Neural progenitor cell (in vitro differentiated cells): Measurements from ENCODE around the gene BCL7A. TPM values are rescaled to one million over a fixed set of nuclear protein-coding genes. Genes with fewer than 3 reads are reported as not detected.
A peak's percentile ranks its signal among the peaks of the same experiment; 100 is the strongest.

ENCODE experiments used
- DNase-seq: peaks from one replicate; pipeline ENCODE4 v3.0.0-alpha.2; 2016; ENCODE audit warnings: low spot score
- H2AFZ ChIP-seq: fragments of 200-600 bp; sonication (generic); replicated peaks from 2 replicates; pipeline ENCODE4 v1.6.1; 2016; ENCODE audit warnings: antibody characterized with exemption
- H3F3A ChIP-seq: fragments of 200-600 bp; sonication (generic); 2 replicates; pipeline ENCODE4 v1.6.1; 2016; ENCODE audit warnings: antibody characterized with exemption, low read depth
- H3K27ac ChIP-seq: fragments of 200-600 bp; sonication (generic); 2 replicates; pipeline ENCODE4 v1.5.1; 2016; ENCODE audit warnings: mild to moderate bottlenecking
- H3K27me3 ChIP-seq: fragments of 200-600 bp; sonication (generic); 2 replicates; pipeline ENCODE4 v1.6.1; 2016; ENCODE audit warnings: mild to moderate bottlenecking, moderate library complexity
- H3K36me3 ChIP-seq: fragments of 200-600 bp; sonication (generic); 2 replicates; pipeline ENCODE4 v1.5.1; 2016
- H3K4me1 ChIP-seq: fragments of 200-600 bp; sonication (generic); 2 replicates; pipeline ENCODE4 v1.6.1; 2016; ENCODE audit warnings: mixed run types
- H3K4me2 ChIP-seq: fragments of 200-600 bp; sonication (generic); 2 replicates; pipeline ENCODE4 v1.6.1; 2016
- H3K4me3 ChIP-seq: fragments of 200-600 bp; sonication (generic); 2 replicates; pipeline ENCODE4 v1.5.1; 2016
- H3K79me2 ChIP-seq: fragments of 200-600 bp; sonication (generic); 2 replicates; pipeline ENCODE4 v1.6.1; 2016; ENCODE audit warnings: low read depth
- H3K9ac ChIP-seq: fragments of 200-600 bp; sonication (generic); 2 replicates; pipeline ENCODE4 v1.6.1; 2016
- H3K9me3 ChIP-seq: fragments of 200-600 bp; sonication (generic); 2 replicates; pipeline ENCODE4 v1.5.1; 2016; ENCODE audit warnings: low read depth
- H4K20me1 ChIP-seq: fragments of 200-600 bp; sonication (generic); 2 replicates; pipeline ENCODE4 v1.6.1; 2016; ENCODE audit warnings: low read depth
- H3K27ac Mint-ChIP-seq: 3 replicates; pipeline ENCODE4 v1.8.0; 2021; ENCODE audit warnings: mixed read lengths
- H3K27me3 Mint-ChIP-seq: 2 replicates; pipeline ENCODE4 v1.8.0; 2022; ENCODE audit warnings: low read depth, mild to moderate bottlenecking, inconsistent platforms, moderate library complexity, mixed read lengths; ENCODE audit not compliant: insufficient read depth
- H3K36me3 Mint-ChIP-seq: 3 replicates; pipeline ENCODE4 v1.8.0; 2021; ENCODE audit warnings: mixed read lengths
- H3K4me1 Mint-ChIP-seq: 3 replicates; pipeline ENCODE4 v1.8.0; 2021; ENCODE audit warnings: mixed read lengths
- H3K4me3 Mint-ChIP-seq: 3 replicates; pipeline ENCODE4 v1.8.0; 2021; ENCODE audit warnings: mild to moderate bottlenecking, moderate library complexity, mixed read lengths
- H3K9me3 Mint-ChIP-seq: 3 replicates; pipeline ENCODE4 v1.8.0; 2020; ENCODE audit warnings: mixed read lengths
- CTCF ChIP-seq: fragments of 200-600 bp; sonication (generic); IDR thresholded peaks from 2 replicates; pipeline ENCODE4 v1.5.1; 2017; ENCODE audit warnings: antibody characterized with exemption, mild to moderate bottlenecking
- EZH2 ChIP-seq: fragments of 200-600 bp; sonication (generic); IDR thresholded peaks from 2 replicates; pipeline ENCODE4 v1.6.1; 2017; ENCODE audit warnings: antibody characterized with exemption, mild to moderate bottlenecking, moderate library complexity
- EZH2phosphoT487 ChIP-seq: fragments of 200-600 bp; sonication (generic); IDR thresholded peaks from 2 replicates; pipeline ENCODE4 v1.6.1; 2017; ENCODE audit warnings: antibody characterized with exemption
- total RNA-seq: library from RNA; depleted of rRNA; stranded (reverse); fragments of >200 nt; gene quantifications from 2 replicates; pipeline ENCODE4 v1.2.3, GENCODE V29; 2015; ENCODE audit warnings: low replicate concordance

Gene BCL7A
- total RNA-seq, 1 donor from 2014 or later: 22.1 TPM

- no peak overlapping the region for H3K27ac ChIP-seq
- H3K4me3 ChIP-seq: no peak overlapping the region
- H3K36me3 ChIP-seq: peaks cover 3% of the 10 kb centered on the region
- H3F3A ChIP-seq: no peaks in the 10 kb centered on the region
- Mint-ChIP-seq H3K27me3 (peaks cover 2% of the 10 kb centered on the region), H3K4me3 (no peak overlapping the region), H3K27ac (peak overlapping the region; percentile 74), H3K9me3 (no peaks in the 10 kb centered on the region), H3K36me3 (peaks cover 22% of the 10 kb centered on the region), H3K4me1 (no peaks in the 10 kb centered on the region)
- H3K4me1 ChIP-seq: no peaks in the 10 kb centered on the region
- H3K9me3 ChIP-seq: no peaks in the 10 kb centered on the region
- no peak overlapping the region for H2AFZ ChIP-seq
- H3K27me3 ChIP-seq: no peaks in the 10 kb centered on the region
- no peak for DNase-seq
- no peaks in the 10 kb centered on the region for H4K20me1 ChIP-seq
- H3K79me2 ChIP-seq: no peaks in the 10 kb centered on the region
- H3K9ac ChIP-seq: no peak overlapping the region
- TF ChIP-seq EZH2 (no peak), EZH2phosphoT487 (no peak), CTCF (no peak)
- no peak overlapping the region for H3K4me2 ChIP-seq
These were observed 23.6 kb downstream of the BCL7A start for GRCh38 chr12:122045262-122045661.

GRCh38 chr12:122046145-122046544, 24.5 kb downstream of the BCL7A start:
- H3K9me3 Mint-ChIP-seq: no peaks in the 10 kb centered on the region
- DNase-seq: no peak

GRCh38 chr12:122048151-122048550, 26.5 kb downstream of the BCL7A start:
- Histone ChIP-seq H3K4me2 (no peak overlapping the region), H3K27me3 (no peaks in the 10 kb centered on the region), H3K9me3 (no peaks in the 10 kb centered on the region), H2AFZ (no peak overlapping the region), H4K20me1 (no peaks in the 10 kb centered on the region), H3K4me1 (no peaks in the 10 kb centered on the region), H3K9ac (no peak overlapping the region), H3K79me2 (no peaks in the 10 kb centered on the region), H3F3A (peaks cover 6% of the 10 kb centered on the region), H3K36me3 (peaks cover 3% of the 10 kb centered on the region), H3K27ac (no peak overlapping the region), H3K4me3 (no peak overlapping the region)
- TF ChIP-seq CTCF (no peak), EZH2phosphoT487 (no peak), EZH2 (no peak)
- H3K9me3 Mint-ChIP-seq: no peaks in the 10 kb centered on the region
- no peak for DNase-seq
- peaks cover 13% of the 10 kb centered on the region for H3K36me3 Mint-ChIP-seq
- H3K4me3 Mint-ChIP-seq: no peak overlapping the region
- H3K27ac Mint-ChIP-seq: no peak overlapping the region
- peaks cover 2% of the 10 kb centered on the region for H3K27me3 Mint-ChIP-seq
- H3K4me1 Mint-ChIP-seq: no peaks in the 10 kb centered on the region

More at GRCh38 chr12:122046145-122046544, 24.5 kb downstream of the BCL7A start:
- Histone ChIP-seq H3K36me3 (peaks cover 3% of the 10 kb centered on the region), H3K79me2 (no peaks in the 10 kb centered on the region), H3K27ac (no peak overlapping the region), H4K20me1 (no peaks in the 10 kb centered on the region), H3K9ac (no peak overlapping the region), H3F3A (no peaks in the 10 kb centered on the region), H2AFZ (no peak overlapping the region), H3K9me3 (no peaks in the 10 kb centered on the region), H3K27me3 (no peaks in the 10 kb centered on the region), H3K4me3 (no peak overlapping the region), H3K4me1 (no peaks in the 10 kb centered on the region), H3K4me2 (no peak overlapping the region)
- Mint-ChIP-seq H3K27ac (no peak overlapping the region), H3K4me3 (no peak overlapping the region), H3K36me3 (peaks cover 18% of the 10 kb centered on the region), H3K4me1 (no peaks in the 10 kb centered on the region), H3K27me3 (peaks cover 2% of the 10 kb centered on the region)
- TF ChIP-seq CTCF (no peak), EZH2phosphoT487 (no peak)
